GM12891 (cell line): ENCODE data around the gene CHST8.

Source experiments
- POLR2A ChIP-seq: IDR thresholded peaks from 2 replicates; pipeline ENCODE4 v1.6.1; 2011; ENCODE audit warnings: low read depth, low read length, control low read depth
- POLR2AphosphoS5 ChIP-seq: IDR thresholded peaks from 2 replicates; pipeline ENCODE4 v1.6.1; 2011; ENCODE audit warnings: low read depth, low read length, control low read depth
- POU2F2 ChIP-seq: IDR thresholded peaks from 2 replicates; pipeline ENCODE4 v1.6.1; 2011; ENCODE audit warnings: low read depth, mild to moderate bottlenecking, control low read depth, low read length, moderate library complexity
- SPI1 ChIP-seq: IDR thresholded peaks from 2 replicates; pipeline ENCODE4 v1.6.1; 2011; ENCODE audit warnings: low read depth, low read length, control low read depth
- TAF1 ChIP-seq: IDR thresholded peaks from 2 replicates; pipeline ENCODE4 v1.6.1; 2011; ENCODE audit warnings: low read depth, low read length, control low read depth

DNA sequence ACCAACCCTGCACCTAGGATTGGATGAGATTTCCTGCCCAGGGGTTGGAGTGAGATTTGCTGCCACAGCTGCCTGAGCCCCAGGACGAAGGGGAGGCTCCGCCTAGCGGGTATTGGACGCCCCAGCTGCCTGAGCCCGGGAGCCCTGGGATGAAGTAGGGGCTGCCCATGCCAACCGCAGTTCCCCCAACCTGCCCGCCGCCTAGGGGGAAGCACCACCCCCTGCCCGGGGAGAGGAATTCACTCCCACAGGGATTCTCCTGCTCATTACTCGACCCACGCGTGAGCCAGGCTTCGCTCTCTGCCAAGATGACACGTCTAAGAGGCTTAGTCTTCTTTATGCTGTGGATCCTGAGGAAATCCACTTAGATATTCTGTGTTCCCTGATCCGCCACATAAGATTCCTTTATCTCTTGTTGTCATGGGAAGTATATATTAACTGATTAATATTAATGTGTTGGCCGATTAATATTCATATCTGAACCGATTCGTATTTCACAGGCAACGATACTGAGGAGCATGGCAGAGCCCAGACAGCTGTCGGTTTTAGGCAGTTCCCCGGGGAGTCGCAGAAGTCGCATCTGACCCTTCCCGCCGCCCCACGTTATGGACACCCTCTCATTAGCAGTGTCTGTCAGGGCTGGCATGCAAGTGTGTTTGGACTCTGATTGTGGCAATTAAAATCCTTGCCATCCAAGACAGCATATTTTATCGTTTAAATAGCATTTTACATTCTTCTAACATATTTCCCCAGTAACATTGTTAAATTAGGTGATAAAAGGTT is 130.5 kb downstream of the CHST8 start:
- TF ChIP-seq POLR2AphosphoS5 (no peak), TAF1 (no peak), POLR2A (no peak), POU2F2 (no peak), SPI1 (no peak)
